SU-DHL-6 (cell line): Measurements from ENCODE around the gene ZNF592.

Source experiments
- CTCF ChIP-seq: fragments of 200-600 bp; sonication (generic); IDR thresholded peaks from one replicate; pipeline ENCODE4 v1.5.1; 2017; ENCODE audit warnings: antibody characterized with exemption, mild to moderate bottlenecking, low read length, moderate library complexity; ENCODE audit not compliant: insufficient read depth, poor library complexity, severe bottlenecking
- EZH2phosphoT487 ChIP-seq: fragments of 200-600 bp; sonication (generic), shearing (Covaris generic); conservative IDR thresholded peaks from 2 replicates; pipeline ENCODE4 v1.6.1; 2018; ENCODE audit warnings: mild to moderate bottlenecking, antibody characterized with exemption, low read length, moderate library complexity, mixed read lengths

- TF ChIP-seq CTCF (no peak), EZH2phosphoT487 (no peak)
Observed at GRCh38 chr15:84832448-84833040, 84.2 kb downstream of the ZNF592 start.
